Thoracic aorta (tissue), 2 donors: ENCODE measurements around the gene PAPLN. TPM values are rescaled to one million over a fixed set of nuclear protein-coding genes. Genes with fewer than 3 reads are reported as not detected.

Experiments
- ATAC-seq: fragments of 150-250 bp; one replicate; pipeline ENCODE4 v1.8.0; 2017; ENCODE audit warnings: low read depth; ENCODE audit not compliant: insufficient number of reproducible peaks, low FRiP score
- DNase-seq: peaks from one replicate; pipeline ENCODE4 v3.0.0-alpha.2; 2020; ENCODE audit warnings: low spot score
- H3K27ac ChIP-seq, 2 donors: fragments of 200-600 bp; sonication (generic); 1 replicate in 1 of 2; 2 replicates in 1 of 2; pipeline ENCODE4 v1.5.1; 2016; ENCODE audit warnings: mild to moderate bottlenecking in 2 of 2, moderate library complexity in 2 of 2
- H3K27me3 ChIP-seq: fragments of 200-600 bp; sonication (generic); replicated peaks from 2 replicates; pipeline ENCODE4 v1.6.0; 2016; ENCODE audit warnings: mild to moderate bottlenecking; ENCODE audit not compliant: insufficient read depth
- H3K36me3 ChIP-seq: fragments of 200-600 bp; sonication (generic); one replicate; pipeline ENCODE4 v1.5.1; 2016
- H3K4me1 ChIP-seq, 2 donors: fragments of 200-600 bp; sonication (generic); 1 replicate in 1 of 2; 2 replicates in 1 of 2; pipeline versions ENCODE4 v1.5.1 to v1.6.0; 2016; ENCODE audit warnings: low read depth in 2 of 2, mild to moderate bottlenecking in 1 of 2; ENCODE audit not compliant: control insufficient read depth in 1 of 2
- H3K4me3 ChIP-seq: fragments of 200-600 bp; sonication (generic); 2 replicates; pipeline ENCODE4 v1.5.1; 2016; ENCODE audit warnings: mild to moderate bottlenecking
- H3K9me3 ChIP-seq: fragments of 200-600 bp; sonication (generic); 2 replicates; pipeline ENCODE4 v1.5.1; 2016
- total RNA-seq, 2 donors: library from RNA; depleted of rRNA; stranded (reverse); fragments of >200 nt; gene quantifications; one replicate each; pipeline versions ENCODE4 v1.1.0 to v1.2.3, GENCODE V29; 2016
- TF ChIP-seq, protein P1 (sequence below): fragments of 200-600 bp; sonication (generic); IDR thresholded peaks from one replicate; pipeline ENCODE4 v1.5.1; 2019; ENCODE audit warnings: antibody characterized with exemption

Gene PAPLN
- total RNA-seq, 2 donors from 2014 or later = 10.0 to 10.2 TPM

DNA sequence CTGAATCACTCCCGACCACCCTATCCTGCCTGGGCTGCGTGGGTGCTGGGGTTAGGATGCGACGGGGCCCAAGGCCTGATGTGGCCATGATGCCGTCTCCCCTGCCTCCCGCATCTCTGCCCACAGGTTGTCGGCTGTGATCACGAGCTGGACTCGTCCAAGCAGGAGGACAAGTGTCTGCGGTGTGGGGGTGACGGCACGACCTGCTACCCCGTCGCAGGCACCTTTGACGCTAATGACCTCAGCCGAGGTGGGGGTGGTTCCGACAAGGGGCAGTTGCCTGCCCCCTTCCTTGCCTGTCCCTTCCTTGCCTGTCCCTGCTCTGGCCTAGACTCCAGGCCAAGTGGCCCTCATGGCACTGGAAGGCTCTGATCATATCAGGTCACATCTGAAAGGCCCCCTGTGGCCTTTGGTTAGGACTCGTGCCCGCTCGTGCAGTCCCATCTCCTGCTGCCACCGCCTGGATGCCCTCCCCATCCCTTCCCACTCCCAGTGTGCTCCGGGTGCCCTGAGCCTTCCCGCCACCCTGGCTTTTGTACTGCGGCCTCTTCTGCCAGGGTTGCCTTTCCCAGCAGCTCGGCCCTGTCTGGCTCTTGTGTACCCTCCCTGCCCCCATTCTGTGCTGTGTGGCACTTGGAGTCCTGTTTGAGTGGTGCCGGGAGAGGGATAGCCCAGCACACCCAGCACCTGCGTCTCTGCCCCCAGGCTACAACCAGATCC, 13.6 kb downstream of the PAPLN start:
- H3K9me3 ChIP-seq = no peaks in the 10 kb centered on the region
- DNase-seq (no peak), ATAC-seq (no peak)
- TF ChIP-seq, protein P1, sequence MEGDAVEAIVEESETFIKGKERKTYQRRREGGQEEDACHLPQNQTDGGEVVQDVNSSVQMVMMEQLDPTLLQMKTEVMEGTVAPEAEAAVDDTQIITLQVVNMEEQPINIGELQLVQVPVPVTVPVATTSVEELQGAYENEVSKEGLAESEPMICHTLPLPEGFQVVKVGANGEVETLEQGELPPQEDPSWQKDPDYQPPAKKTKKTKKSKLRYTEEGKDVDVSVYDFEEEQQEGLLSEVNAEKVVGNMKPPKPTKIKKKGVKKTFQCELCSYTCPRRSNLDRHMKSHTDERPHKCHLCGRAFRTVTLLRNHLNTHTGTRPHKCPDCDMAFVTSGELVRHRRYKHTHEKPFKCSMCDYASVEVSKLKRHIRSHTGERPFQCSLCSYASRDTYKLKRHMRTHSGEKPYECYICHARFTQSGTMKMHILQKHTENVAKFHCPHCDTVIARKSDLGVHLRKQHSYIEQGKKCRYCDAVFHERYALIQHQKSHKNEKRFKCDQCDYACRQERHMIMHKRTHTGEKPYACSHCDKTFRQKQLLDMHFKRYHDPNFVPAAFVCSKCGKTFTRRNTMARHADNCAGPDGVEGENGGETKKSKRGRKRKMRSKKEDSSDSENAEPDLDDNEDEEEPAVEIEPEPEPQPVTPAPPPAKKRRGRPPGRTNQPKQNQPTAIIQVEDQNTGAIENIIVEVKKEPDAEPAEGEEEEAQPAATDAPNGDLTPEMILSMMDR = no peak
- no peaks in the 10 kb centered on the region for H3K27me3 ChIP-seq
- peaks cover 0 to under 1% of the 10 kb centered on the region in 2 donors for H3K4me1 ChIP-seq
- no peaks in the 10 kb centered on the region for H3K36me3 ChIP-seq
- no peak overlapping the region for H3K4me3 ChIP-seq
- no peak overlapping the region for H3K27ac ChIP-seq

DNA sequence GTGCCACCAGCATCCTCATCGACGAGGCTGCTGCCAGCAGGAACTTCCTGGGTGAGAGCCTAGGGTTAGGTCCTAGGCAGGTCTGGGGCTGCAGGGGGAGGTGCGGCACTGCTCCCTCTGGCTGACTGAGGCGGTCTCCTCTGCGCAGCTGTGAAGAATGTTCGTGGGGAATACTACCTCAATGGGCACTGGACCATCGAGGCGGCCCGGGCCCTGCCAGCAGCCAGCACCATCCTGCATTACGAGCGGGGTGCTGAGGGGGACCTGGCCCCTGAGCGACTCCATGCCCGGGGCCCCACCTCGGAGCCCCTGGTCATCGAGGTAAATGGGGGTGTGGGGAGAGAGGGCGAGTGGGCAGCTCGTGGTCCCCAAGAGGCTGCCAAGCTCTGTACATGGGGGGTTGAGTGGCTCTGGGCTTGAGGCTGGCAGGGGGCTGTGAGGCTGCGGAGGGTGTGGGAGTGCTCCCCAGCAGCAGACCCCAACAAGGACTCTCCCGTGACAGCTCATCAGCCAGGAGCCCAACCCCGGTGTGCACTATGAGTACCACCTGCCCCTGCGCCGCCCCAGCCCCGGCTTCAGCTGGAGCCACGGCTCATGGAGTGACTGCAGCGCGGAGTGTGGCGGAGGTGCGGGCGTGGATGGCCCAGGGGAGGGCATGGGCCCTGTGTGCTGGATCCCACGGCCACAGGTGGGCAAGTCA, 14.4 kb downstream of the PAPLN start:
- H3K9me3 ChIP-seq = no peaks in the 10 kb centered on the region
- no peak overlapping the region for H3K4me3 ChIP-seq
- ATAC-seq (no peak), DNase-seq (no peak)
- no peaks in the 10 kb centered on the region for H3K27me3 ChIP-seq
- TF ChIP-seq, protein P1 = no peak
- H3K27ac ChIP-seq = no peak overlapping the region
- H3K4me1 ChIP-seq = no peaks in the 10 kb centered on the region
- no peaks in the 10 kb centered on the region for H3K36me3 ChIP-seq

DNA sequence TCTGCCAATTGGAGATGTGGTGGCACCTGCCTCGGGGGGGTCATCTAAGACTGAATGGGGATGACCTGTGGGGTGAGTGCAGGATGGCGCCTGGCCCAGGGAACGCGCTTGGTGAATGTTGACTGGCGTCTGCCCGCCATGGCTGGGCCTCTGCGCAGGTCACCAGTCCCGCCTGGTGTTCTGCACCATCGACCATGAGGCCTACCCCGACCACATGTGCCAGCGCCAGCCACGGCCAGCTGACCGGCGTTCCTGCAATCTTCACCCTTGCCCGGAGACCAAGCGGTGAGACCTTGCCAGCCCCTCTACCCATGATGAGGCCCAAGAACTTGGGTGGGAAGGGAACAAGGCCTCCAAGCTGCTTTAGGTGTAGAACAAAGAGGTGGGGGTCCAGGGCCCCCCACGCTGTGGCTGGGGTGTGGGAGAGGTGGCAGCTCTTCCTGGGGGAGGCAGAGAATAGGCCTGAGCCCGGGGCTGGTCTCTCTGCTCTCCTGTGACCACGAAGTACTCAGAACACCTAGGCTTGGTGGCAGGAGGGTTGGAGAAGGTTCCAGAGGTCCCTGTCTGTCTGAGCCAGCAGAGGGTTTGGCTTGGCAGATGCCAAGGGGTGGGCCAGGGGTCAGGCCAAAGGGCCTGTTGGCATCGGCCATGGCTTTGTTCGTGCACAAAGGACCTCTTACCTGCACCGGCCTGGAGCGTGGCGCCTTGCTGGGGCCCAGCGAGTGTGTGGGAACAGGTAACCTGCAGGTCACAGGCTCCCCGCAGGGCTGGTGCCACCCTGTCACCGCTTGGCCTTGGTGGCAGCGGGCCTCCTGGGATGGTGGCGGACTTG, 15.4 kb downstream of the PAPLN start:
- no peaks in the 10 kb centered on the region for H3K27me3 ChIP-seq
- ATAC-seq (no peak), DNase-seq (no peak)
- no peaks in the 10 kb centered on the region for H3K9me3 ChIP-seq
- H3K27ac ChIP-seq = no peak overlapping the region
- H3K4me3 ChIP-seq = no peak overlapping the region
- TF ChIP-seq, protein P1 = no peak
- no peaks in the 10 kb centered on the region for H3K4me1 ChIP-seq
- no peaks in the 10 kb centered on the region for H3K36me3 ChIP-seq

DNA sequence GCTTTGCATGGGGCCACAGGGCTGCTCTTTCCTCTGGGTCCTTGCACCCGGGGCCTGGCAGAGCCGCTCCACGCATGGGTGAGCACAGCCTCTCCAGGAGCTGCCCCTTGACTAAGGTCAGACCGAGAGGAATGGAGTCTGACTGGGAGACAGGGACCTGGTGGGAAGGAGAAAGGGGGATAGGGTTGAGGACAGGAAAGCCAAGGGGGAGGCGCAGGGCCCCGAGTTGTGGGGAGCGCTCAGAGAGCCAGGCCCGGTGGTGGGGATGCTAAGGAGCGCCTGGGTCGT, 16.0 kb downstream of the PAPLN start:
- Histone ChIP-seq H3K9me3 (no peaks in the 10 kb centered on the region), H3K4me1 (no peaks in the 10 kb centered on the region), H3K36me3 (no peaks in the 10 kb centered on the region), H3K27me3 (no peaks in the 10 kb centered on the region), H3K27ac (no peak overlapping the region), H3K4me3 (no peak overlapping the region)
- ATAC-seq (no peak), DNase-seq (no peak)
- TF ChIP-seq, protein P1 = no peak

DNA sequence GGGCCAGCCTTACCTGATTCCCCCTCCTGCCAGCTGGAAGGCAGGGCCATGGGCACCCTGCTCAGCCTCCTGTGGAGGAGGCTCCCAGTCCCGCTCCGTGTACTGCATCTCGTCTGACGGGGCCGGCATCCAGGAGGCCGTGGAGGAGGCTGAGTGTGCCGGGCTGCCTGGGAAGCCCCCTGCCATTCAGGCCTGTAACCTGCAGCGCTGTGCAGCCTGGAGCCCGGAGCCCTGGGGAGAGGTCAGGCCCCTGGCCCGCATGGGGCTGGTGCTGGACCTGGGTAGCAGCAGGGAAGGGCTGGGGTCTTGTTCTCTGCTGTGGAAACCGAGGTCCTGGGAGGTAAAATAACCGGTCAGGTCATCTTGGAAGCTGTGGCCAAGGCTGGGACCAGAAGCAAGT, 16.4 kb downstream of the PAPLN start:
- Histone ChIP-seq H3K36me3 (no peaks in the 10 kb centered on the region), H3K9me3 (no peaks in the 10 kb centered on the region), H3K27me3 (no peaks in the 10 kb centered on the region), H3K27ac (no peak overlapping the region), H3K4me3 (no peak overlapping the region), H3K4me1 (no peaks in the 10 kb centered on the region)
- ATAC-seq = no peak
- TF ChIP-seq, protein P1 = no peak
- no peak for DNase-seq
